Left renal pelvis (tissue), 4 donors: ENCODE data around the gene PIGH. TPM values are rescaled to one million over a fixed set of nuclear protein-coding genes. Genes with fewer than 3 reads are reported as not detected.
"Not testable (repeated sequence)": the region's sequence is repeated elsewhere in the genome, so short reads cannot be mapped to it uniquely, and the experiment has no call there.

Source experiments
- DNase-seq, 4 donors: peaks; one replicate each; pipeline ENCODE4 v3.0.0-alpha.2; 2013; ENCODE audit warnings: low read depth in 4 of 4, low spot score in 3 of 4
- polyA plus RNA-seq, 4 donors: library from polyadenylated mRNA; unstranded; fragments of 120-200 nt; gene quantifications; one replicate each; pipeline ENCODE4 v1.2.1, GENCODE V29; 2013; ENCODE audit not compliant: insufficient read length in 4 of 4

Gene PIGH
- polyA plus RNA-seq, 4 donors = 26.2 to 44.3 (median 38.7) TPM

GRCh38 chr14:67555518-67556090 is 44.5 kb downstream of the PIGH start:
- DNase-seq = no peak

- DNase-seq = no peak
Measured at GRCh38 chr14:67554341-67554740, 45.7 kb downstream of the PIGH start.

DNA sequence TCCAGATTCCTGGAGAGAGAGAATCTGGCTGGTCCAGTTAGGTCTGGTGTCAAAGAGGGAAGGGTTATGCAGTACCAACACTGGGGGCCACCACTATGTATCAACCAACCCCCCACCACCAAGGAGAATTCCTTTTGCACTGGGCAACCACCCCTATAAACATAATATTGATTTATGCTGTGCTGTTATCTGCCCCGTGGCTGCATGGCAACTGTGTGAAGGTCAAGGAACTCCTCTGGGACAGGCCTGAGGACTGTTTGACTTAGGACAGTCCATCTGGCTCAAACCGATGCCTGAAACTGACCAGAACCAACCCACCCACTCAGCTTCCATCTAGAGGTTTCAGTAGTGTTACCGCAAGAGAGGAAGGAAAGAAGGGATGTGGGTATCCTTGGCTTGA is 46.5 kb downstream of the PIGH start:
- DNase-seq = no peak

DNA sequence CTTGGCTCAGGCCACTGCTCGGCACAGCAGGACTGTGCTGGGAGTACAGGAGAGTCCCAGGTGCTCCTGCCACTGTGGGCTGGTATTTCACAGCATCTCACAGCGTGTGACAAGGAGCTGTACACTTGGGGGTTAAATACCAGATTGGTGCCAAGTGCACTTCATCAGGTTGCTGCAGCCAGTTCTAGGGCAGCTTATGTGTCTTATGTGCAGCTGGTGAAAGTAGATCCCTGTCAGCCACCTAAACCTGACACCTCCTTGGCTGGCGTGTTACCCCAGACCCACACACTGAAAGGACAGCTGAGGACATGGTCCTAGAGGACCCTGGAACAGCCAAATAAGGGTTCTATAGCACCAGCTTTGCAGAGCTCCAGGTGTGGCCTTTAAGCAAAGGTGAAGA is 48.1 kb downstream of the PIGH start:
- DNase-seq = no peak

DNA sequence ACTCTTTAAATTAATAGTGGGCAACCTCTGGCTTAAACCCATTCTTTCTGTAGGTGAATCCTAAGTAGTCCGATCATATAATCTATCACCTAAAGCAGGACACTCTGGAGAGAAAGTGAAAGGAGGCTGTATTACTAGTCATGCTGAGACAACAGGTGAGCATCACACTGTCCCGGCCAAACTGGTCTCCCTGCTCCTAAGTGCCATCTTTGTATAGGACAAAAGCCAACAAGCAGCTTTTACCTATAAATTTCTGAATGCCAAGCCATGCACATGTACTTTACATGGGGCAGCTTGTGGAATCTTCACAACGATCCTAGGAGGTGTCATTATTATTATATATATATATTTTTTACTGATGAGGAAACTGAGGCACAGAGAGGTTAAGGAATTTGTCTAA is 48.9 kb downstream of the PIGH start:
- DNase-seq = no peak

- no peak for DNase-seq
Measured at GRCh38 chr14:67549734-67550133, 50.3 kb downstream of the PIGH start.

- DNase-seq = no peak
Measured at GRCh38 chr14:67547224-67547780, 52.8 kb downstream of the PIGH start.

GRCh38 chr14:67544590-67544989 is 55.5 kb downstream of the PIGH start:
- DNase-seq = no peak

DNA sequence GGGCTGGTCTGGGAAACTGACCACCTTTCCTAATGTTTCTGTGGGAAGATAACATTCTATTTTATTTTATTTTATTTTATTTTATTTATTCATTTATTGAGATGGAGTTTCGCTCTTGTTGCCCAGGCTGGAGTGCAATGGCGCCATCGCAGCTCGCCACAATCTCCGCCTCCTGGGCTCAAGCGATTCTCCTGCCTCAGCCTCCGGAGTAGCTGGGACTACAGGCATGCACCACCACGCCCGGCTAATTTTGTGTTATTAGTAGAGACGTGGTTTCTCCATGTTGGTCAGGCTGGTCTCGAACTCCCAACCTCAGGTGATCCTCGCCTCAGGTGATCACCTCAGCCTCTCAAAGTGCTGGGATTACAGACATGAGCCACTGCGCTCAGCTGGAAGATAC is 57.4 kb downstream of the PIGH start:
- DNase-seq = not testable (repeated sequence)

DNA sequence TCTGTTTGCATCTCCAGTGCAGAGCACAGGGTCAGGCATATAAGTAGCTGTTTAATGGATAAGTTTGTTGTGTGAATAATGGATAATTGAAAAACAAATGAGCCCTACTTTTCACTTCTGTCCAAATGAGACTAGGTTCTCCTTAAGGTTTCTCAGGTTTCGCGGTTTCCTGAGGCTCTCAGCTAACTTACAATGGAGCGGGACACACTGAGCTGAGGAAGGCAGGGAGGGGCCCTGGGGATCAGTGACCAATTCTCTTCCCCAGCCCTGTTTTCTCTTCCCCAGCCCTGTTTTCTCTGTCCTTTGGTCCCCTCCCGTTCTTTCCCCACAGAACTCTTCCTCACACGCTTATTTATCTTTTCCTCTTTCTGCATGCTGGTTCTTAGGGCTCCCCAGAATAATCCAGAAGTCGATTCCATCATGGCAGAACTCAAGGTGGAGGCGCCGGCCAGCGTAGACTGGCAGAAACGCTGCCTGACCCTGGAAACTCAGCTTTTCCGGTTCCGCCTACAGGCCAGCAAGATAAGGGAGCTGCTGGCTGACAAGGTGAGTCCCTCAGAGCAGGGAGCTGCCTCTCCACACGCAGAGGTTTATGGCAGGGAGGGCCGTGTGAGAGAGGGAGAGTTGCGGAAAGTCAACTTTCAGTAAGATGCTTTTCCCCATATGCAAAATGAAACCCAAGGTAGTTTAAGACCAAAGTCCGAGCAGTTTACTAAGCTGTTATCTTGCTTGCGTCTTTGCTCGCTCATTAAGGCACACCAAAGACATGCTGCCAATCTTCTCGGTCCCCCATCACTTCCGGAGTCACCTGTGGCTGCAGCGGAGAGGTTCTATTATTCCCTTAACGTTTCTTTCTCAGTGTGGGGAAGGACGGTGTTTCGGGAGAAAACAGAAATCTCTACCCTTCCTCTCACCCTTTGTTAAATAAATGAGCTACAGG is 58.4 kb downstream of the PIGH start:
- DNase-seq = no peak

Other genes with a start within 250 kb of the PIGH start
- 100 to 1,000 TPM in 3 of 4 donors, 10 to 100 TPM in 1; 94.4 to 164 (median 140) TPM for gene ATP6V1D, start 240.5 kb downstream of the PIGH start, polyA plus RNA-seq
- gene EIF2S1, start 239.9 kb downstream of the PIGH start, polyA plus RNA-seq = 100 to 1,000 TPM in 2 of 4 donors, 10 to 100 TPM in 2; 82.5 to 111 (median 94.3) TPM
- 1 to 10 TPM; 1.4 to 3.2 (median 2.1) TPM for gene PLEK2, start 188.1 kb downstream of the PIGH start, polyA plus RNA-seq
- gene TMEM229B, start 111.5 kb downstream of the PIGH start, polyA plus RNA-seq = 1 to 10 TPM in 3 of 4 donors, under 1 TPM in 1; 0.68 to 3.3 (median 2.5) TPM
- 10 to 100 TPM in 3 of 4 donors, 1 to 10 TPM in 1; 6.7 to 81.2 (median 45.4) TPM for gene PLEKHH1, start 67.0 kb downstream of the PIGH start, polyA plus RNA-seq
- 10 to 100 TPM in 3 of 4 donors, 1 to 10 TPM in 1; 1.7 to 35.3 (median 11.9) TPM for gene ARG2, start 19.7 kb upstream of the PIGH start, polyA plus RNA-seq
- gene VTI1B, start 74.4 kb upstream of the PIGH start, polyA plus RNA-seq = 100 to 1,000 TPM; 101 to 119 (median 106) TPM
- gene RDH11, start 95.5 kb upstream of the PIGH start, polyA plus RNA-seq = 100 to 1,000 TPM in 3 of 4 donors, 10 to 100 TPM in 1; 52.3 to 115 (median 108) TPM
- under 1 TPM in 3 of 4 donors, not detected in 1; 0.36 to 0.84 (median 0.42) TPM for gene RDH12, start 101.6 kb upstream of the PIGH start, polyA plus RNA-seq
- 10 to 100 TPM; 13.3 to 18.9 (median 15.2) TPM for gene ZFYVE26, start 216.3 kb upstream of the PIGH start, polyA plus RNA-seq
- 10 to 100 TPM in 3 of 4 donors, 1 to 10 TPM in 1; 9.4 to 12.6 (median 11.6) TPM for gene RAD51B, start 219.5 kb upstream of the PIGH start, polyA plus RNA-seq